ENCODE results near the gene DTL.

- TF ChIP-seq CTCF (conservative IDR thresholded peaks at IDR 0.05) (no peak), EZH2 (IDR thresholded peaks at IDR 0.05; ENCODE audit: low read depth) (no peak)
Measured at GRCh38 chr1:212044851-212045250, 9.3 kb downstream of the DTL start.
